Kidney epithelial cell (primary cell): ENCODE measurements around the gene PODXL2. TPM values are rescaled to one million over a fixed set of nuclear protein-coding genes. Genes with fewer than 3 reads are reported as not detected.
"Not testable (repeated sequence)": the region's sequence is repeated elsewhere in the genome, so short reads cannot be mapped to it uniquely, and the experiment has no call there.

ENCODE experiments used
- DNase-seq: peaks from one replicate; pipeline ENCODE4 v3.0.0-alpha.2; 2010; ENCODE audit warnings: low read depth
- H3K27me3 ChIP-seq: 2 replicates; pipeline ENCODE4 v1.6.0; 2011; ENCODE audit warnings: low read length; ENCODE audit not compliant: control insufficient read depth, insufficient read depth
- H3K36me3 ChIP-seq: 2 replicates; pipeline ENCODE4 v1.5.1; 2011; ENCODE audit warnings: low read length; ENCODE audit not compliant: control insufficient read depth, insufficient read depth
- H3K4me3 ChIP-seq: 2 replicates; pipeline ENCODE4 v1.5.1; 2011; ENCODE audit warnings: low read depth, mild to moderate bottlenecking, control low read depth, low read length
- CTCF ChIP-seq: IDR thresholded peaks from 2 replicates; pipeline ENCODE4 v1.5.1; 2011; ENCODE audit warnings: mild to moderate bottlenecking, moderate library complexity, low read length, control low read depth, inconsistent platforms; ENCODE audit not compliant: insufficient read depth, poor library complexity, severe bottlenecking
- total RNA-seq: library from RNA; depleted of rRNA; stranded (reverse); fragments of >200 nt; gene quantifications from 2 replicates; pipeline ENCODE4 v1.2.3, GENCODE V29; 2015

The PODXL2 gene
- total RNA-seq, 1 donor from 2014 or later, result 69.5 TPM

DNA sequence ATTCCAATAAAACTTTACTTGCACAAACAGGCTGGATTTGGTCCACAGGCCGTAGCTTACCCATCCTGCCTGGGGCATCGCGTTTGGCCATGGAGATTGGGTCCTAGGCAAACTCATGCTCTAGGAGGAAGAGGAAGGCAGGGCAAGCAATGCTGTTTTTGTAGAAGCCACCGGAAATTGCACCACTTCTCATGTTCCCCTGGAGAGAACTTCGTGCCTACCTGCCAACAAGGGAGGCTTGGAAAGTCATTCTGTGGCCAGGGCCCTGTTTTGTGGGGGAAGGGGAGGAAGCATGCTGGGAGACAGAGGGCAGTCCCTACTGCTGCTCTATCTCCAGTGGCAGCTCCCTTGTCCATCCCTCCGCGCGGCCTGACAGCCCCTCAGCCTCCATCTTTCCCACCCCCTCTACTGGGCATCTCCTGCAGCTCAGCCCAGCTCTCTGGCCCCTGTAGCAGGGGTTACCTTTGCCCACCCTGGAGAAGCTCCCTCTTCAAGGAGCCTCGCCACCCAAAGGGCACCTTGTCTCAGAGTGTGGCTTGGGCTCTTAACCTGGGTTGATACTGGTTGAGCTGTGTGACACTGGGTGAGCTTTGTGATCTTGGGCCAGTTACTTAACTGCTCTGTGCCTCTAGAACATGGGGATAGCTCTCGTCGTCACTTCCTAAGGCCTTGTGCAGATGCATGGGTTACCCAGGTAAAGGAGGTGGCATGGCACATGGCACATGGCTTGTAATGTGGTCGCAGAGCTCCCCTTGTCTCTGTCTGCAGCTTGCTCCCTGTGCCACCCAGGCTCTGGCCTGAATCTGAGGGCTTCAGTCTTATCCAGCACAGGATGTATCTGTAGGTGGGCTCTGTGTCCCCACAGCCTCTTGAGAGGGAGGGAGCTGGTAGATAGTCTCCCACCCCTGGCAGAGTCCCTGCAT lies 49.9 kb downstream of the PODXL2 start:
- Histone ChIP-seq H3K4me3 (no peak overlapping the region), H3K27me3 (no peaks in the 10 kb centered on the region), H3K36me3 (peaks cover 2% of the 10 kb centered on the region)
- no peak for DNase-seq
- no peak for TF ChIP-seq CTCF

DNA sequence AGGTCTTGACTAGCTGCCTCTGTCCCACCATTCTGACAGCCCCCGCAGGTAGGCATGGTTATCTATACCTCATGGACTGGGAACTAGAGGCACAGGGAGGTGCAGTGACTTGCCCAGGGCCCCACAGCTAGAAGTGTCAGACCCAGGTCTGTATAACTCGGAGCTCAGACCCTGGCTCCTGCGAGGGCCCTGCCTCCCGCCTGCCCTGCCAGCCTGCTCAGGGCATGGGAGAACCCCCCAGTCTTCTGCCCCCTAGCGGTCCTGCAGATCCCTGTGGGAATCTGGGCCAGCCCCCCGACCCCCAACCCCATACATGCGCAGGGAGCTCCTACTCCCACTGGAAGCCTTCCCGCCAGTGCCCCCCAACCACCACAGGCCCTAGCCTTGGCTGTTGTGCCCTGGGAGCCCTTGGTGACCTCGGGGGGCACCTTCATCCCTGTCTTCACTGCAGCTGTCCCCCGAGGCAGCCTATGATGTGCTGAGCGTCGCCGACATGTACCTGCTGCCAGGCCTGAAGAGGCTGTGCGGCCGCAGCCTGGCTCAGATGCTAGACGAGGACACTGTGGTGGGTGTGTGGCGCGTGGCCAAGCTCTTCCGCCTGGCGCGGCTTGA lies 50.7 kb downstream of the PODXL2 start:
- peaks cover 2% of the 10 kb centered on the region for H3K36me3 ChIP-seq
- H3K27me3 ChIP-seq, result no peaks in the 10 kb centered on the region
- no peak for TF ChIP-seq CTCF
- H3K4me3 ChIP-seq, result no peak overlapping the region
- no peak for DNase-seq

- DNase-seq, result no peak
- H3K27me3 ChIP-seq, result no peaks in the 10 kb centered on the region
- peaks cover 2% of the 10 kb centered on the region for H3K36me3 ChIP-seq
- TF ChIP-seq CTCF, result no peak
- H3K4me3 ChIP-seq, result no peak overlapping the region
These were observed 51.2 kb downstream of the PODXL2 start for GRCh38 chr3:127680146-127680661.

- TF ChIP-seq CTCF, result no peak
- Histone ChIP-seq H3K27me3 (no peaks in the 10 kb centered on the region), H3K4me3 (no peak overlapping the region), H3K36me3 (peaks cover 2% of the 10 kb centered on the region)
- no peak for DNase-seq
These were observed 51.8 kb downstream of the PODXL2 start for GRCh38 chr3:127680798-127681221.

- H3K36me3 ChIP-seq, H3K27me3 ChIP-seq, H3K4me3 ChIP-seq, DNase-seq: not testable (repeated sequence)
These were observed 53.2 kb downstream of the PODXL2 start for GRCh38 chr3:127682175-127682554.

DNA sequence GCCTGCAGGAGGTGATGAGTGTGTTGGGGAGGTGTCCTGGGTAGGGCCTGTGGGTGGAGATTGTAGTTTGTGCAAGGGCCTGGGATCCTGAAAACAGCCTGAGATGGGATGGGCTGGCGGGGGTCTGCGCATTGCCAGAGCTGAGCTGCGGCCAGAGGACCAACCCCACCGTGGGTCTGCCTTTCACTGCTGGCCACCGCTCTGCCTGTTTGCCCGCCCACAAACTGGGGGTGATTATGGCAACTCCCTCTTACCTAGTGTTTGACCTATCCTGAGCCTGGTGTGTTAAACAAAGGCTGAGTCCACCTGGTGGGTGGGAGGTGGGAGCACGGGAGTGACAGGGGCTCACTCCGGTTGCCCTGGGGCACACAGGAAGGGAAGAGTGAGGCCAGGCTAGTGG lies 53.6 kb downstream of the PODXL2 start:
- H3K27me3 ChIP-seq, result no peaks in the 10 kb centered on the region
- no peaks in the 10 kb centered on the region for H3K36me3 ChIP-seq
- no peak for TF ChIP-seq CTCF
- H3K4me3 ChIP-seq, result no peak overlapping the region
- no peak for DNase-seq
